Neural cell (in vitro differentiated cells): Measurements from ENCODE around the gene GPR35. TPM values are rescaled to one million over a fixed set of nuclear protein-coding genes. Genes with fewer than 3 reads are reported as not detected.

Source experiments
- H2AFZ ChIP-seq: fragments of 200-600, 300-800 bp; sonication (generic), shearing (Covaris generic); 2 replicates; pipeline ENCODE4 v1.6.0; 2014; ENCODE audit warnings: low read depth, mild to moderate bottlenecking, antibody characterized with exemption, low read length, moderate library complexity
- H3F3A ChIP-seq: fragments of 200-600 bp; shearing (Covaris generic); 2 replicates; pipeline ENCODE4 v1.6.1; 2016; ENCODE audit warnings: mild to moderate bottlenecking, moderate library complexity, mixed read lengths, antibody characterized with exemption, low read length; ENCODE audit not compliant: insufficient read depth, poor library complexity, severe bottlenecking
- H3K27ac ChIP-seq: fragments of 200-600, 300-800 bp; sonication (generic), shearing (Covaris generic); 2 replicates; pipeline ENCODE4 v1.5.1; 2014; ENCODE audit warnings: mild to moderate bottlenecking, low read length, moderate library complexity
- H3K27me3 ChIP-seq: fragments of 300-800, 200-600 bp; sonication (generic), shearing (Covaris generic); 2 replicates; pipeline ENCODE4 v1.6.0; 2014; ENCODE audit warnings: mild to moderate bottlenecking, low read depth, low read length, moderate library complexity; ENCODE audit not compliant: insufficient read depth
- H3K36me3 ChIP-seq: fragments of 300-800, 200-600 bp; sonication (generic), shearing (Covaris generic); 2 replicates; pipeline ENCODE4 v1.5.1; 2014; ENCODE audit warnings: mild to moderate bottlenecking, antibody characterized with exemption, low read length, moderate library complexity; ENCODE audit not compliant: insufficient read depth
- H3K4me2 ChIP-seq: fragments of 300-800, 200-600 bp; sonication (generic), shearing (Covaris generic); 2 replicates; pipeline ENCODE4 v1.6.0; 2014; ENCODE audit warnings: mild to moderate bottlenecking, low read length
- H3K4me3 ChIP-seq: fragments of 300-800, 200-600 bp; sonication (generic), shearing (Covaris generic); 2 replicates; pipeline ENCODE4 v1.5.1; 2014; ENCODE audit warnings: mild to moderate bottlenecking, low read length, moderate library complexity
- H3K79me2 ChIP-seq: fragments of 200-600 bp; shearing (Covaris generic); replicated peaks from 2 replicates; pipeline ENCODE4 v1.6.0; 2014; ENCODE audit warnings: mild to moderate bottlenecking, low read length, moderate library complexity; ENCODE audit not compliant: insufficient read depth
- H3K9ac ChIP-seq: fragments of 300-800, 200-600 bp; sonication (generic), shearing (Covaris generic); 2 replicates; pipeline ENCODE4 v1.6.1; 2016; ENCODE audit warnings: mild to moderate bottlenecking, low read length, mixed read lengths
- H3K9me2 ChIP-seq: fragments of 200-600 bp; shearing (Covaris generic); 2 replicates; pipeline ENCODE4 v1.6.1; 2016; ENCODE audit warnings: mild to moderate bottlenecking, low read length, mixed read lengths; ENCODE audit not compliant: insufficient read depth
- H3K9me3 ChIP-seq: fragments of 200-600, 300-800 bp; sonication (generic), shearing (Covaris generic); 2 replicates; pipeline ENCODE4 v1.6.1; 2016; ENCODE audit warnings: mild to moderate bottlenecking, mixed run types, low read length, moderate library complexity, mixed read lengths
- H4K20me1 ChIP-seq: fragments of 200-600 bp; shearing (Covaris generic); 2 replicates; pipeline ENCODE4 v1.6.1; 2016; ENCODE audit warnings: mild to moderate bottlenecking, mixed run types; ENCODE audit not compliant: insufficient read depth
- CTCF ChIP-seq: fragments of 450-650 bp; IDR thresholded peaks from 2 replicates; pipeline ENCODE4 v1.5.1; 2014; ENCODE audit warnings: antibody characterized with exemption, mild to moderate bottlenecking, moderate library complexity; ENCODE audit not compliant: poor library complexity, severe bottlenecking
- EP300 ChIP-seq: fragments of 450-650 bp; conservative IDR thresholded peaks from 2 replicates; pipeline ENCODE4 v1.6.1; 2014; ENCODE audit warnings: antibody characterized with exemption, mild to moderate bottlenecking, moderate library complexity; ENCODE audit not compliant: poor library complexity, severe bottlenecking
- EZH2 ChIP-seq: fragments of 200-600, 300-800 bp; shearing (Covaris generic), sonication (generic); IDR thresholded peaks from 2 replicates; pipeline ENCODE4 v1.6.1; 2014; ENCODE audit warnings: antibody characterized with exemption, low read length, borderline replicate concordance, mild to moderate bottlenecking; ENCODE audit not compliant: insufficient read depth, poor library complexity, severe bottlenecking
- MXI1 ChIP-seq: fragments of 450-650 bp; conservative IDR thresholded peaks from 2 replicates; pipeline ENCODE4 v1.6.1; 2014; ENCODE audit warnings: antibody characterized with exemption, mild to moderate bottlenecking; ENCODE audit not compliant: poor library complexity, severe bottlenecking
- POLR2AphosphoS5 ChIP-seq: IDR thresholded peaks from 2 replicates; pipeline ENCODE4 v1.6.1; 2012
- RAD21 ChIP-seq: fragments of 450-650 bp; conservative IDR thresholded peaks from 2 replicates; pipeline ENCODE4 v1.6.1; 2014; ENCODE audit warnings: antibody characterized with exemption, mild to moderate bottlenecking, moderate library complexity
- REST ChIP-seq: IDR thresholded peaks from 2 replicates; pipeline ENCODE4 v1.6.1; 2012; ENCODE audit warnings: borderline replicate concordance
- SMC3 ChIP-seq: fragments of 450-650 bp; conservative IDR thresholded peaks from 2 replicates; pipeline ENCODE4 v1.6.1; 2014; ENCODE audit warnings: antibody characterized with exemption, mild to moderate bottlenecking, moderate library complexity; ENCODE audit not compliant: poor library complexity
- TAF1 ChIP-seq: IDR thresholded peaks from 2 replicates; pipeline ENCODE4 v1.6.1; 2012; ENCODE audit warnings: low read depth
- polyA plus RNA-seq: library from polyadenylated mRNA; depleted of rRNA; stranded (reverse); fragments of >200 nt; gene quantifications from 2 replicates; pipeline ENCODE4 v1.2.3, GENCODE V29; 2014

Gene GPR35
- polyA plus RNA-seq, 1 donor from 2014 or later, result 2.8 TPM

GRCh38 chr2:240632306-240632721 is 7.0 kb downstream of the GPR35 start:
- Histone ChIP-seq H2AFZ (no peak overlapping the region), H3K4me3 (no peak overlapping the region), H3K9me2 (no peaks in the 10 kb centered on the region), H3K9me3 (no peaks in the 10 kb centered on the region), H3K27me3 (no peaks in the 10 kb centered on the region), H3K79me2 (no peaks in the 10 kb centered on the region), H4K20me1 (no peaks in the 10 kb centered on the region), H3F3A (no peaks in the 10 kb centered on the region), H3K4me2 (no peak overlapping the region), H3K27ac (no peak overlapping the region), H3K36me3 (no peaks in the 10 kb centered on the region), H3K9ac (no peak overlapping the region)
- TF ChIP-seq CTCF (no peak), POLR2AphosphoS5 (no peak), MXI1 (no peak), SMC3 (no peak), REST (no peak), RAD21 (no peak), EP300 (no peak), TAF1 (no peak), EZH2 (no peak)

- H3K4me2 ChIP-seq, result no peak overlapping the region
- no peak overlapping the region for H3K9ac ChIP-seq
- no peaks in the 10 kb centered on the region for H3F3A ChIP-seq
- H3K27me3 ChIP-seq, result peaks cover 2% of the 10 kb centered on the region
- TF ChIP-seq CTCF, result no peak
- TF ChIP-seq POLR2AphosphoS5, result no peak
- TF ChIP-seq TAF1, result no peak
- no peak for TF ChIP-seq EP300
- no peak for TF ChIP-seq RAD21
- TF ChIP-seq REST, result no peak
- TF ChIP-seq MXI1, result no peak
- TF ChIP-seq SMC3, result no peak
- no peak for TF ChIP-seq EZH2
- H4K20me1 ChIP-seq, result no peaks in the 10 kb centered on the region
- no peak overlapping the region for H2AFZ ChIP-seq
- H3K27ac ChIP-seq, result no peak overlapping the region
- no peaks in the 10 kb centered on the region for H3K36me3 ChIP-seq
- H3K9me3 ChIP-seq, result no peaks in the 10 kb centered on the region
- H3K4me3 ChIP-seq, result no peak overlapping the region
- H3K79me2 ChIP-seq, result no peaks in the 10 kb centered on the region
- no peaks in the 10 kb centered on the region for H3K9me2 ChIP-seq
These were observed 10.1 kb downstream of the GPR35 start for GRCh38 chr2:240635121-240635997.
